HG03520 (cell line): ENCODE results near the gene CFP.
"Not testable (repeated sequence)": the region's sequence is repeated elsewhere in the genome, so short reads cannot be mapped to it uniquely, and the experiment has no call there.

Experiments used
- ATAC-seq: cut with Tn5 transposase; IDR thresholded peaks from one replicate; pipeline ENCODE4 v1.9.1; 2021; ENCODE audit warnings: mild to moderate bottlenecking, moderate library complexity; ENCODE audit not compliant: unreplicated experiment

The CFP gene

GRCh38 chrX:47629419-47630200 is at the start of gene CFP:
CFP (minus strand) TSS chrX:47629930; CDS start chrX:47629844, 86 bp downstream.
- ATAC-seq: no peak

- not testable (repeated sequence) for ATAC-seq
These were observed 46.5 kb upstream of the CFP start for GRCh38 chrX:47675959-47676859.

- ATAC-seq: no peak
These were observed 45.0 kb upstream of the CFP start for GRCh38 chrX:47674776-47675175.

GRCh38 chrX:47665797-47666196 is 36.1 kb upstream of the CFP start:
- not testable (repeated sequence) for ATAC-seq

- no peak for ATAC-seq
These were observed 35.0 kb upstream of the CFP start for GRCh38 chrX:47664737-47665136.

- no peak for ATAC-seq
These were observed 32.5 kb upstream of the CFP start for GRCh38 chrX:47662144-47662657.

GRCh38 chrX:47661539-47661938 is 31.8 kb upstream of the CFP start:
- ATAC-seq: no peak

GRCh38 chrX:47659421-47659726 is 29.6 kb upstream of the CFP start:
- ATAC-seq: no peak

GRCh38 chrX:47658684-47659420 is 29.1 kb upstream of the CFP start, which contains the start of gene UXT:
UXT (minus strand) TSS chrX:47659180; CDS start chrX:47658927, 253 bp downstream.
- peak; percentile 71 for ATAC-seq

- ATAC-seq: no peak
These were observed 28.6 kb upstream of the CFP start for GRCh38 chrX:47658301-47658683.

GRCh38 chrX:47651043-47651905 is 21.5 kb upstream of the CFP start:
- no peak for ATAC-seq

- peak; percentile 84 for ATAC-seq
These were observed 20.7 kb upstream of the CFP start, which contains the start of gene ELK1 for GRCh38 chrX:47650164-47651042. ELK1 (minus strand) TSS chrX:47650563; CDS start chrX:47641441, 9,122 bp downstream.

GRCh38 chrX:47649781-47650163 is 20.0 kb upstream of the CFP start:
- ATAC-seq: no peak

- no peak for ATAC-seq
These were observed 19.5 kb upstream of the CFP start for GRCh38 chrX:47649271-47649670.

GRCh38 chrX:47648376-47648775 is 18.6 kb upstream of the CFP start:
- no peak for ATAC-seq

- no peak for ATAC-seq
These were observed 16.9 kb upstream of the CFP start for GRCh38 chrX:47646636-47647035.

- ATAC-seq: no peak
These were observed 15.8 kb upstream of the CFP start for GRCh38 chrX:47645530-47645929.

- no peak for ATAC-seq
These were observed 14.9 kb upstream of the CFP start for GRCh38 chrX:47644557-47645091.

- ATAC-seq: no peak
These were observed 14.2 kb upstream of the CFP start for GRCh38 chrX:47643926-47644325.
